ENCODE results near the gene KLHDC3. TPM values are rescaled to one million over a fixed set of nuclear protein-coding genes. Genes with fewer than 3 reads are reported as not detected.

The KLHDC3 gene
- total and polyA plus RNA-seq, 2 of the 8 experiments (the other 6 are each of a cell fraction or from before 2014, with no cell fraction given), result 181 to 203 TPM

GRCh38 chr6:42978487-42978838, 35.6 kb upstream of the KLHDC3 start:
- H4K5ac ChIP-seq (ENCODE audit: insufficient read length, low read depth, low read length), result no peak overlapping the region
- peaks cover 0 to 1% of the 10 kb centered on the region in 2 experiments for H4K20me1 ChIP-seq (replicated peaks in 1 of 2; ENCODE audit: control insufficient read depth in 1 of 2, insufficient read depth in 2 of 2, low read length in 2 of 2)
- DNase-seq (ENCODE audit: low read depth in 1 of 2, low spot score in 2 of 2) (peak in 1 of 2 experiments; percentile 71), FAIRE-seq (no peak)
- ChIA-PET CTCF (ENCODE audit: partially characterized antibody) (interaction anchor here (0.6 to 4.4 kb wide), 8 partner anchors 14 to 656 kb away, joined by 3 to 33 read pairs (median 4); no protein-coding TSS in a partner anchor), POLR2A (ENCODE audit: partially characterized antibody) (interaction anchor here (0.5 to 3.8 kb wide), 18 partner anchors 8 to 545 kb away, joined by 3 to 27 read pairs (median 6); partner anchors contain the start of genes CNPY3, CUL7, GNMT and KLC4)
- TF ChIP-seq CHD2 (IDR thresholded peaks at IDR 0.05; ENCODE audit: low read length), result no peak
- H2AK5ac ChIP-seq (ENCODE audit: low read depth, low read length), result no peak overlapping the region
- no peaks in the 10 kb centered on the region for H3K27me3 ChIP-seq (replicated peaks in 1 of 4; ENCODE audit: control insufficient read depth in 3 of 4, extremely low read depth in 1 of 4, insufficient read depth in 3 of 4, low read length in 3 of 4)
- H4K8ac ChIP-seq (ENCODE audit: extremely low read depth, insufficient read depth, low read length), result peak overlapping the region; percentile 65
- peak overlapping the region; percentile 34 to 89 (median 56); a peak in 5 of 7 replicates for H3K9ac ChIP-seq (replicated peaks in 1 of 4; ENCODE audit: extremely low read depth in 1 of 4, low read depth in 3 of 4, low read length in 3 of 4)
- H4K91ac ChIP-seq (replicated peaks; ENCODE audit: insufficient read length, low read length), result no peak overlapping the region
- H2BK120ac ChIP-seq (replicated peaks; ENCODE audit: low read depth, low read length), result no peak overlapping the region
- H2BK20ac ChIP-seq (ENCODE audit: low read length), result no peak overlapping the region
- 5% methylated on average over 23 of the region's 28 CpGs; no CpG with 5 or more reads in 1 of the 2 experiments for WGBS, 2 experiments (ENCODE audit: extremely low coverage in 1 of 2, insufficient coverage in 1 of 2, insufficient read length in 1 of 2, insufficient replicate concordance in 2 of 2, low coverage in 1 of 2, low lambda C conversion rate in 2 of 2, missing lambda C conversion rate in 1 of 2)
- no peak overlapping the region for H2BK5ac ChIP-seq (ENCODE audit: low read depth, low read length)
- H3K27ac ChIP-seq (ENCODE audit: low read depth, low read length), result no peak overlapping the region
- peak overlapping the region; percentile 67 to 92 (median 70) for H3K4me3 ChIP-seq (ENCODE audit: extremely low read depth in 1 of 4, insufficient read depth in 2 of 4, low read depth in 3 of 4, low read length in 4 of 4)
- H3K79me1 ChIP-seq (ENCODE audit: low read depth, low read length), result no peaks in the 10 kb centered on the region; the same call in none of the 2 replicates
- H2BK15ac ChIP-seq (ENCODE audit: low read length), result no peak overlapping the region
- peak overlapping the region; percentile 46 for H3K56ac ChIP-seq (replicated peaks; ENCODE audit: insufficient read length, low read depth, low read length)
- peaks cover 0 to 3% of the 10 kb centered on the region in 2 experiments; a peak in 1 of 4 replicates for H3K79me2 ChIP-seq (ENCODE audit: control insufficient read depth in 1 of 2, insufficient read depth in 2 of 2, low read length in 2 of 2)
- no peak overlapping the region for H2BK12ac ChIP-seq (ENCODE audit: low read depth, low read length)
- no peaks in the 10 kb centered on the region; a peak in 1 of 8 replicates for H3K36me3 ChIP-seq (ENCODE audit: control insufficient read depth in 2 of 4, insufficient read depth in 4 of 4, low read length in 3 of 4)
- no peak overlapping the region for H3K4ac ChIP-seq (replicated peaks; ENCODE audit: insufficient read length, low read depth, low read length)
- H3K9me3 ChIP-seq (ENCODE audit: insufficient read depth in 2 of 2, low read depth in 1 of 2, low read length in 1 of 2), result no peaks in the 10 kb centered on the region
- H2AFZ ChIP-seq (ENCODE audit: low read length), result peak overlapping the region; percentile 4; the same call in 1 of the 2 replicates
- H3K4me2 ChIP-seq (ENCODE audit: insufficient read depth in 1 of 2, low read depth in 2 of 2, low read length in 2 of 2), result peak overlapping the region; percentile 91 to 97
- H3K14ac ChIP-seq (ENCODE audit: insufficient read length), result no peak overlapping the region
- peaks cover 7% of the 10 kb centered on the region; the same call in 1 of the 2 replicates for H3K23me2 ChIP-seq (ENCODE audit: low read depth, low read length)
- peaks cover 2 to 8% (median 6%) of the 10 kb centered on the region in 4 experiments; a peak in 3 of 7 replicates for H3K4me1 ChIP-seq (replicated peaks in 1 of 4; ENCODE audit: control insufficient read depth in 3 of 4, insufficient read depth in 4 of 4, low read length in 3 of 4)
- no peak overlapping the region for H3K18ac ChIP-seq (ENCODE audit: extremely low read depth, low read length)
- H3K23ac ChIP-seq (ENCODE audit: insufficient read length), result no peak overlapping the region

Data from H1 (cell line).